ENCODE measurements around the gene TNFRSF13B.

Gene TNFRSF13B

DNA sequence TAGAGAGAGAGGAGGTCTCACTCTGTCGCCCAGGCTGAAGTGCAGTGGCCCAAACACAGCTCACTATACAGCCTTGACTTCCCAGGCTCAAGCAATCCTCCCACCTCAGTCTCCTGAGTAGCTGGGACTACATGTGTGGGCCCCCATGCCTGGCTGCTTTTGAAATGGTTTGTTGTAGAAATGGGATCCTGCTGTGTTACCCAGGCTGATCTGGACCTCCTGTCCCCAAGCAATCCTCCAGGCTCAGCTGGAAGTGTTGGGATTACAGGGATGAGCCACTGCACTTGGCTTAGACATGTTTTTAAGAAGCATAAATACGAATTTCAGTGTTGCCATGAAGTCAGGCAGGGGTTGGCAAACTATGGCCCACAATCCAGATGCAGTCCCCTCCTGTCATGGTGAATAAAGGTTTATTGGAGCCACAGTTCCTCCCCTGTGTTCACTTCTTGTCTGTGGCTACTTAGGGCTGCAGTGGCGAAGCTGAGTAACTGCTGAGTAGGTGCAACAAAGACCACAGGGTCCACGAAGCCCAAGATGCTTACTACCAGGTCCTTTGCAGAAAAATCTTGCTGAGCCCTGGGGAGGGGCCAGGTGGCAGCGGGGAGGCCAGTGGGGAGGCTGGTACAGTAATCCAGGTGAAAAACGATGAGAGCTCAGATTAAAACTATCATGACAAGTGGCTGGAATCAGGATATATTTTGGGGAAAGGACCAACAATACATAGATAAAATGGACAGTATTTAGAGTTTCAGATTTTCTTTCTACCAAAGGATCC is 35.2 kb downstream of the TNFRSF13B start:
- no peak for DNase-seq

DNA sequence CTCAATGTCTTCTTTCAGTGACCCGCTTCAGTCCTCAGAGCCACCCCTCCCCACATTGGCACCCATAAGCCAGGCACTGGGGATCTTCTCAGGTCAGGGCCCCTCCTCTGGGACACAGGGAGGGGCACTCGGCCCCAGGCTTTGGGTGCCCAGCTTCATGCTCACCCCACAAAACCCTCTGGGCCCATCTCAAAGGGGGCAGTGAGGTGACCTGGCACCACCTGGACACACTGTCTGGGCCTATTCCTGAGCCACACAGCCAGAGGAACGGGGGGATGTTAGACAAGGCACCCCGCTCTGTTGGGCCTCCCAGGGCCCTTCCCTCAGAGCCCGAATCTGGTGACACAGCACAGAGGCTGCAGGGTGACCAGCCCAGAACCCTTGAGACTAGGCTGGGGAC is 36.1 kb downstream of the TNFRSF13B start:
- DNase-seq: no peak

DNA sequence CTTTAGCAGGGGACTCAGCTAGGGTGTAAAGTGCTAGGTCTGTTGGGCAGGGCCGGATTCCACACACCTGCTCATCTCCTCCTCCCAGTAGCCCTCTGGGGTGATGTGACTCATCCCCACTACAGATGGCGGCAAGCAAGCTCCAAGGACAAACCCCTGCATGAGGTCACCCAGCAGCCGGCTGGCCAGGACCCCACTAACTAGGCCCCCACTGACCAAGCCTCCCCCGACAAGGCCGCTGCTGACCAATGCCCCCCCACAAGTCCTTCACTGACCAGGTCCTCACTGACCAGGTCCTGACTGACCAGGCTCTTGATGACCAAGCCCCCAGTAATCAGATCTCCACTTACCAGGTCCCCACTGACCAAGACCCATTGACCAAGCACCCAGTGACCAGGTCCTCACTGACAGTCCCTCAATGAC is 36.7 kb downstream of the TNFRSF13B start:
- no peak for DNase-seq

DNA sequence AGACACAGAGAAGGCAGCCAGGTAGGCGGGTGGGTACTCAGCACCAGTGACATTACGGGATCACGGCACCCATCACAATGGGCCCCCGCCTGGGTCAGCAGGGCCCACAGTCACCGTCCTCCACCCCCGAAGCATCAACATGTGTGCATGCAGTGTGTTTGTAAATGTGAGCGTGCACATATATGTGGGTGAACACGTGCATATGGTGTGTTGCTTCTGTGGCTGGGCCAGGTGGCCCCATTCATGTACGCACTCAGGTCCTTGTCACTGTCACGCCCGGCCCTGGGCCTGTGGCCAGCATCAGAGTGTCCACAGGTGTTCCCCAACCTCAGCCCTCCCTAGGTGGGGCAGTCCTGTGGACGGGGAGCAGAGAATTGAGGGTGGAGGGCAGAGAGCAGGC is 37.1 kb downstream of the TNFRSF13B start:
- no peak for DNase-seq

DNA sequence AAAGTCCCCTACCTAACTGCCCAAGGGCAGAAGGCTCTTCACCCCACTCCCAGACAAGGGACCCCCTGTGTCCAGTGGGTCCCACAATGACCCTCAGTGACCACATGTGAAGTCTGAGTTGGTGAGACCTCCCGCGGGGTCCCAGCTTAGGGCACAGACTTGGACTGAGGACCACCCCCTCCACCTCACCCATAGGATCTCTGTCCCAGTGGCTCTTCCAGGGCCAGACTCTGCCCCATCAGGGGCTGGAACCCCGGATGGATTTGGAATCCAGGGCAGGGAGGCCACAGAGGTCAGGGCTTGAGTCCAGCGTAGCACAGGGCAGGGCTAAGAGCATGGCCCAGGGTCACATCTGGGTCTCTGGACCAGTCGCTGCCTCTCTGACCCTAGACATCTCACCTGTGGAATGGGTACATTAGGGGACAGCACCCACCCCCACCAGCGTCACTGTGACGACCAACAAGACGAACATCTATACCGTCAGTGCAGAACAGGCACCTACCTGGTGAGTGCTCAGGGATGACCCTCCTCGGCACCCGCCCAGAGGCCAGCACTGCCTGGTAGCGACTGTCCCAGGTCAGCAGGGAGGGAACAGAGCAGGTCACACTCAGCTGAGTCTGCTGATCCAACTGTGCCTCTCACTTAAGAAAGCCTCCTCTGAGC is 37.7 kb downstream of the TNFRSF13B start:
- DNase-seq: no peak

DNA sequence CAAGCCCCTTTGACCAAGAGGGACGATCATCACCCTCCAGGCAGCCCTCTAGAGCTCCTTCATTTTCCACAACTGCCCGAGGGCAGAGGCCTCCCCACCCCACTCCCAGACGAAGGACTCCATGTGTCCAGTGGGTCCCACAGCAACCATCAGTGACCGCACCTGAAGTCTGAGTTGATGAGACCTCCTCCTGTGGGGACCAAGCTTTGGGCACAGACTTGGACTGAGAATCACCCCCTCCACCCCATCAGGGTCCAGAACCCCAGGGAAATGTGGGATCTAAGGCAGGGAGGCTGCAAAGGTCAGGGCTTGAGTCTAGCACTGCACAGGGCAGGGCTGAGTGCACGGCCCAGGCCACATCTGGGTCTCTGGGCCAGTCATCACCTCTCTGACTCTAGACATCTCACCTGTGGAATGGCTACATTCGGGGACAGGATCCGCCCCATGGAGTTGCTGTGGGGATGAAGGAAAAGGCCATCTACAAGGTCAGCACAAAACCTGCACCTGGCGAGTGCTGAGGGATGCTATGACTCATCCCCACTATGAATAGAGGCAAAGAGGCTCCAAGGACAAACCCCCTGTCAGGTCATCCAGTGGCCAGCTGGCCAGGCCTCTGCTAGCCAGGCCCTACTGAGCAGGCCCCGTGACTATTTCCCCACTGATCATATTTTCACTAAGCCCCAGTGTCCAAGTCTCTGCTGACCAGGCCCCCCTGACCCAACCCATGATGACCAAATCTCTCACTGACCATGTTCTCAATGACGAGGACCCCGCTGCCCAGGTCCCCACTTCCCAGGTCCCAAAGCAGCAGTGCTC is 38.4 kb downstream of the TNFRSF13B start:
- DNase-seq: no peak

DNA sequence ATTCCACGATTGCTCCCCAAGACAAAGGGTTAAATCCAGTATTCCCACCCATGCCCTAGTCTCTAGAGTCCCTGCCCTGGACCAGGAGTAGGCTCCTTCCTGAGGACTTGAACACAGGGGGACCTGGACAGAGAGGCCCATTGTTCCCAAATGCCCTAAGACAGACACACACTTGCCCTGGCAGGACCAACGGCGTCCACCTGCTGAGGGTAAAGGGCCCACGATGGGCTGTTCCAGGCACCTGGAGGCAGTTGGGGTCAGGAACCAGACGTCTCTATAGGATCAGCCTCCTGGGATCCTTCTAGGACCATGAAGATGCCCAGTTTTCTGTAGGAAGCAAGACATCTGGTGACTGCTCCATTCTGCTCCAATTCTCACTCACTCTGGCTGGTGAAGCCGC is 39.3 kb downstream of the TNFRSF13B start:
- DNase-seq: no peak

DNA sequence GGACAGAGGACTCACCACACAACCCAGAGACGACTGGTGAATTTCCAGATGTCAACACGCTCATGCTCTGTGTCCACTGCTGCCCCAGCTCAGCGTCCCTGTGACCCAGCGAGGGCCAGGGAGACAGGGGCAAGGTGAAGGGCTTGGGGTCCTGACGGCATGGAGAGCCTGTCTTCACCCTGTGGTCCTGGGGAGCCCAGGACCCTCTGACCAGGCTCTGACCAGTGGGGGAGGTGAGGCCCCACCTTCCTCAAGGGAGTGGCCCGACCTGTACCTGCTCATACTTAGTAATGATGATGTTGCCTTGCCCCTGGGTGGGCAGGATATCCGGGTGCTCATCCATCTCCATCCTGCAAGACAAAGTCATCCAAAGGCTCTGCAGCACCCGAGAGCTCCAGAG is 39.8 kb downstream of the TNFRSF13B start:
- DNase-seq: no peak

DNA sequence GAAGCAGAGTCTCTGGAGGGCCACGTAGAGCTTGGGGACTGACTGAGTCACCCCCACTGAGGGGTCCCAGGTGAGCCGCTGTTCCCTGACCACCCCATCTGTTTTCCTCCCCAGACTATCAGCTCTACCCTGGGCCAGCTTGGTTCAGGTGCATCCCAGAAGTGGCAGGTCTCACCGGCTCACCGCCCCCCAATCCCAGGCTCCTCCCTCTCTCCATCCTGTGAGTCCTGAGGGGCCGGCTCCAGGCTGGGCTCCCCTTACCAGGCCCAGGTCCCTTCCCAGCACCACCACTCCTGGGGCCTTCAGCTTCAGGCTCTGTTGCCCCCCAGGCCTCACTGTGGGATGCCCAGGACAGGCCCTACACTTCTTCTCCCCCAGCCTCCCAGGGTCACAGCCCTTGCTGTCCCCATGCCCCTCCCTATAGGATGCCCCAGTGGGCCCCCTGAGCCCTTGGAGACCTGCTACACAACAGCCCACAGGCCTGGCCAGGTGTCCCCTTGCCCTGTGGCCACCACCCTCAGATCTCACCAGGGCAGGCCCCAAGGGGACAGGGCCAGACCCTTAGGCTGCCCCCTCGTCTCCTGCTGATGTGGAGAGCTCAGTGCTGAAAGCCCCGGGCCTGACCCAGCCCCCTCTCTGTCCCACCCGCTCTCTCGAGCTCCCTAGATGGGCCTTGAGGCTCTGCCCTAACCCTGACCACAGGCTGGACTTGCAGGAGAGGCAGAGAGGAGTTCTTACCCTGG is 40.4 kb downstream of the TNFRSF13B start:
- no peak for DNase-seq

DNA sequence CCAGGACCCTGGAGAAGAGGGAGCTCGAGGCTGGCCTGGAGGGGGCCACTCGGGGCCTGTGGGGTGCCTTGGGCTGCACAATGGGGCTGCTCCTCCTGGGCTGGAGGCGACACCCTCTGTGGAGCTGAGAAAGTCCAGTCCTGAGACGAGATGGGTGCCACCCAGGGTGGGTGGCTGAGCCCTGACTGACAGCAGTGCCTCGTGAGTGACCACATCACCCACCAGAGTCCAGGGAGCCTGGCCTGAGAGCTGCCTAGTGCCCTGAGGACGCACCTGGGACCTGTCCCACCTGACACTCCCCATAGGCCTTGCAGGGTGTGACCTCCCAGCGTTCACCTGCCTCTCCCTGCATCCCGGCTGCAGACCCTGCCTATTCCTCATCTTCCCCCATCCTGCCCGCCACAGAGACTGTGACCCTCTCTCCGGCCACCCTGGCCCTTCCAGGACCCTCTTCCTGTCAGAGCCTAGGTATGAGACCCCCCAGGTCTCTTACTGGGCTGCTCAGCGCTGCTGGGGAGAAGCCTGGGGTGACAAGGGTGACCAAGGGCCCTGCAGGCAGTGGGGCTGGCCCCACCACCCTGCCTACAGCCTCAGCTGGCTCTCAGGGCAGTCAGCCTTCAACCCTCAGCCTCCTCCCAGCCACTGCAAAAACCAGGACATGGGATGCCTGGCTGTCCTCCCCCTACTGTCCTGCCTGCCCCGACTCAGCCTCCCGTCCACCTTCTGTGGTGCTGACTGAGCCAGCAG is 41.2 kb downstream of the TNFRSF13B start:
- no peak for DNase-seq

DNA sequence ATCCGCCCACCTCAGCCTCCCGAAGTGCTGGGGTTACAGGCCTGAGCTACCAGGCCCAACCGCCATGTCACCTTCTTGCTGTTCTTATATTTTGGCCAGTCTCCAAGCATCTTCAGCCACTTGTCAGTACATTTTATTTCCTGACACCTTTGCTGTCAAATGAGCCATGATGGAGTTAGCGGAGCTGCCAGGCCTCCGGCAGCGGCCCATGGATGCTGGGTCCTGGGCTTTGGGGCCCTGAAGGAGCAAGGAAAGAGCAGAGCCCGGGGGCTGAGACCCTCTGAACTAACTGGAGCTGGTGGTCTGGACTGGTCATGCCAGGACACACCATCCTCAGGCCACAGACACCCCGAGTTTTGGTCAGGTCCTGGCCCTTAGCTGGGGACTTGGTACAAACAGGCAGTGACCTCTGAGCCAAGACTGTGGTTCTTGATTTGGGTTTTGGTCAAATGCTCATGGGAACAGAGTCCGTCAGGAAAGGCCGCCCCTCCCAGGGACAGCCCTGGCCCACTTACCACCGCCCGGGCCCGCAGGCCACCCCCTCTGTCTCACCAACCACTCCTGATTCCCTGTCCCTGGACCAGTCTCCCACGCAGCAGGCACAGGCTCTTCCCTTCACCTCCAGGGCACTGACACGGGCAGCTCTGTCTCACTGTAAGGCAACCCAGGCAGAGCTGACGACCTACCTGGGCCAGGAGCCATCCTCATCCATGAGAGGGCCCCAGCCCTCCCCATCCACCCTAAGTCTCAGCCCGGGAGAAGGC is 42.0 kb downstream of the TNFRSF13B start:
- no peak for DNase-seq

DNA sequence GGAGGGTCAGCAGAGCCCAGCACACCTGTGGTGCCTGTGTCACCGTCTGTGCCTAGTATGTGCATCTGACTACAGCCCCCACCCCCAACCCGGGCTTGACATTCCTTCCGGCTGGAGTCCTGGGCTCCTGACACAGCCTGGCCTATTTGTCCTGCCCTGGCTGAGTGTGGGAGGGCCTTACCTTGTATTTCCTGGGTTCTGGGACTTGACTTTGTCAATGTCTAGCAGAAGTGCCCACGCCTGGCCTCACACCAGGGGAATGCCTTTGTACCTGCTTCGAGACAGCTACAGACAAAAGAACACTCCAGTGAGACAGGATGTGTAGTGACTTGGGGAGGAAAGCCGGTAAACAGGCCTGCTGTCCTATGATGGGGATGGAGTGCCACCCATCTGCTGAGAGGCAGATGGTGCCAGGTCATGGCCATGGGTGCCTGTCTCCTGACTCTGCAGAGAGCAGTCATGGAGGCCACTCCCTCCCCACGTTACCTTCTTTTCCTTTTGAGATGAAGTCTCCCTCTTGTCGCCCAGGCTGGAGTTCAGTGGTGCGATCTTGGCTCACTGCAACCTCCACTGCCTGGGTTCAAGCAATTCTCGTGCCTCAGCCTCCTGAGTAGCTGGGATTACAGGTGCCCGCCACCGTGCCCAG is 42.8 kb downstream of the TNFRSF13B start:
- DNase-seq: no peak

DNA sequence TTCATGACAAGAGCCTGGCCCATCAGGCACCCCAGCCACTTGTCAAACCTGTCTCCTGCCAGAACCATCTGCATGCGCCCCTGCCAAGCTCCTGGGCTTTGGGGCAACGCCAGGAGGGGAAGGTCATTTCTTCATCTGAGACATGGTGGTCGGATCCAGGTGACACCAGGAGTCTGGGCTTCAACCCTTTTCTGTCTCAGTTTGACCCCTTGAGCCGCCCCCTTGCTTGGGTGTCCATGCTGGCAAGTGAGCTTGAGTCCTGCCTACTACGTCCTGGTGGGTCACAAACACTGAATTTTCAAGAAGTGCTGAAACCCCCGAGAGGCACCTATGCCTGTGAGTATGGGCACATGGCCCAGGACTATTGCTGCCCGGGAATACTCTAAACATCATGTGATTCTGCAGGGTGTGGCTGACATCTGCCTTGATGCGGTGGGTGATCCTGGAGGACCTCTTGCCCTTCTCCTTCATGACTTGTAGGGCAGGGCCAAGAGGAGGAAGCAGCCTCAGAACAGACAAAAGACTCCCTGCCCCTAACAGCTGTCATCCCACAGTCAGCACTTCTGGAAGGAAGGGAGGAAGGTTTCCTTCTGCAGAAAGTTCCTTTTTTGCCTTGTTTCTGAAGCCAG is 43.4 kb downstream of the TNFRSF13B start:
- DNase-seq: no peak

DNA sequence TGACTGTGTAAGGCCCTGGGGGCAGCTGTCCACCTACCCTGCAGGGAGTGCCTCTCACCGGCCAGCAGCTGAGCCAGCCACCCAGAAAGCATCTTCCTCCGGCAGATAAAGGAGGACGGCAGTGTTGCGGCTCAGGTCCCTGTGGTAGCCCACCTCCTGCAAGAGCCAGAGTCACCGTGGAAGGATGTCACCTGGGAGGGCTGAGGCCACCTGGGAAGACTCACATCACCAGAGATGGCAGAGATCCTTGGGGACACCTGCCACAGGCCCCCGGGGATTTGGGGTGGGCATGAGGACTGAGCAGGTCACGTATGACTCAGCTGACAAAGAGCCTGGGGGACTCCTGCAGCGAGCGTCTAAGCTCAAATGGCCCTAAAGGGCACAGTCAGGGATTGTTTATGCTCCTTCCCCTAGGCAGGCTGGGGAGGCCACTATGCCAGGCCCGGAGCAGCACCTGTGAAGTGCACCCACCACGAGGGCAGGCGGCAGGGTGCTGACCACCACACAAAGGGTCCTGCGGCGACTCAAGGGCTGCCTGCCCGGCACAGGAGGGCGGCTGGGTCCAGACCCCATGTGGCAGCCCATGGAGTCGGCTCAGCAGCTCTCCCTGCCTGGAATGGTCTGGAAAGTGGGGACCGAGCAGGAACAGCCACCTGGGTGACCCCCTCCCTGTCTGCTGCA is 44.1 kb downstream of the TNFRSF13B start:
- DNase-seq: no peak

DNA sequence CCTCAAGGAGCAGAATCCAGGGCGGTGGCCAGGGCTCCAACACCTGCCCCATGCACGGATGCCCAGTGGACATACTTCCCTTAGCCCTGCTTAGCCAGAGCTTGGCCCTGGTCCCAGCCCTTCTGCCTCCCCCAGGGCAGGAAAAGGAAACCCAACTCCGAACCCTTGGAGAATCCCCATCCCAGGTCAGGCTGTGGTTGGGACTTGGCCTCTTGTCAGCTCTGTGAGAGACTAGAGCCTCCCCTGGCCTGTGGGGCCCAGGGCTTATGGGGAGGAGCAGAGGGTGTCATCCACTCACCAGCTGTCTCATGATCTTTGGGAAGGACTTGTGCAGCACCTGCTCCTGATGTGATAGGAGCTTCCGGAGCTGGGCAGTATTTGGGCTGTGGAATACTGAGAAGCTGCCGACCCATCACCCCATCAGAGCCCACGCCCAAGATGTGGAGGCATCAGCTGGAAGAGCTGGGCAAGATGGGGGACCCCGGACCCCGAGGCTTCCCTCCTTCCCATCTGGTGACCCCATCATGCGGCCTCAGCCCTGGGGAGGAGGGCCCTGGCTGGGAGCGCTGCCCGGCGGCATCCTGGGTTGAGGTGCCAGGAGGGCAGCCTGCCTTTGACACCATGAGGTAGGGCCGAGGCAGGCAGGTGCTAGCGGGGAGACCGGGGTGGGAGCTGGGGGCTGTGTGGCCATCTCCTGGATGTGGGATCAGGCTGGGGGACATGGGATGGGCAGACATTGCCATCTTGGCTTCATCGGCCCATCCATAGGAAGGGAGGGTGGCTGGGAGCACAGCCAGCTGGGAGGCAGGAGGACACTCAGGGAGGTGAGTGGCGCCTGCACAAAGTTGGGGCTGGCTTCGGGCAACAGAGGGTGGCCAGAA is 45.1 kb downstream of the TNFRSF13B start:
- DNase-seq: no peak

DNA sequence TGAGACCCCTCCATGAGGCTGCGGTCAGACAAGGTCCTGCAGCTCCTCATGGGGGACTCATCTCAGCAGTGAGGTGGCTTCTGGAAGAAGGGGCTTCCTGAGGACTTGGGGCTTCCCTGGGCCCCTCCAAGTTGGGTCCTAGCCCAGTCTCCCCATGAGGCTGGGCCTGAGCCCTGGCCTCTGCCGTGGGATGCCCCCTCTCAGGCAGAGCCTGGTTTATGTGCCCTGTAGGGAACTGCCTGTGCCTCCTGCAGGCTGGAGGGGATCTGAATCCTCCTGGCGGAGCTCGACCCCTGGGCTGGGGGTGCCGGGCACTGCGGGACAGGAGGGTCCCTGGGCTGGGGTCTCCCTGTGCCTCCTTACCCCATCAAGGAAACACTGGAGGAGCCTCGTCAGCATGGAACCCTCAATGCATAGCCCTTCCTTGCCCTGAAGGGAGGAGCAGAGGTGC is 45.8 kb downstream of the TNFRSF13B start:
- no peak for DNase-seq

DNA sequence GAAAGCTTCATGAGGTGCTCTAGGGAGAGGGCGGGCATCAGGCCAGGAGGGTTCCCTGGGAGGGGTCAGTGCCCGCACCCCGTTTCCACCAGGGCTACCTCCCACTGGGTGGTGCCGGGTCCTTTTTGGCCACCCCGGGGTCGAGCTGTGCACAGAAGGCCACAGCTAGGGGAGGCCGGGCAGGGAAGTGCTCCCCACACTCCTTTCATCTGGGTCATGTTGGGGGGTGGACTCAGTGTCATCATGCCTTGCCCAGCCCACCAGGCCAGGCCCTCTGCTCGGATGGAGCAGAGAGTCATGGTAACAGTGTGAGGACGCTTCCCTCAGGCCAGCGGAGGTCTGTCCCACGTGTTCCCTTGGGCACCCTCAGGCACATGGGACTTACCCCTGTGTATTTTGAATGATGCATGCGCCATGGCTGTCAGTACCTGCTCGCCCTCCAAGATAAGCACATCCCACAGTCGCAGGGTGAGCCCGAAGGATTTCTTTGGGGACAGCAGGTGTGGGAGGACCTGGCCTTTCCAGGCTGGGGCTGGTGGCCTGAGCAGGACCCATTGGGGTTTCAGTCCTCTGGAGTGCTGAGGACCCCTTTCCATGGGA is 46.4 kb downstream of the TNFRSF13B start:
- no peak for DNase-seq

Data from stimulated activated CD4-positive, alpha-beta T cell treated with anti-CD3 and anti-CD28 coated beads, Interleukin-4, amount 100 ng/mL, for 24 hours (primary cell).